Ovary (tissue), 3 donors: ENCODE results near the gene BLOC1S6.

ENCODE experiments used
- EP300 ChIP-seq: sonication (generic); formaldehyde crosslinking; IDR thresholded peaks from one replicate; pipeline ENCODE4 v1.6.1; 2017; ENCODE audit warnings: antibody characterized with exemption
- POLR2A ChIP-seq: fragments of 450-650 bp; IDR thresholded peaks from one replicate; pipeline ENCODE4 v1.6.1; 2017; ENCODE audit warnings: antibody characterized with exemption, mild to moderate bottlenecking, moderate library complexity
- TF ChIP-seq, protein P1 (sequence below), 3 donors: fragments of 450-650 bp in 2 of 3; fragments of 200-600 bp in 1 of 3; IDR thresholded peaks; one replicate each; pipeline versions ENCODE4 v1.5.1 to v1.8.0; 2016 to 2022; ENCODE audit warnings: antibody characterized with exemption in 3 of 3, mild to moderate bottlenecking in 1 of 3
- donor health status: DM: no; HTN: no; CAD: no.

DNA sequence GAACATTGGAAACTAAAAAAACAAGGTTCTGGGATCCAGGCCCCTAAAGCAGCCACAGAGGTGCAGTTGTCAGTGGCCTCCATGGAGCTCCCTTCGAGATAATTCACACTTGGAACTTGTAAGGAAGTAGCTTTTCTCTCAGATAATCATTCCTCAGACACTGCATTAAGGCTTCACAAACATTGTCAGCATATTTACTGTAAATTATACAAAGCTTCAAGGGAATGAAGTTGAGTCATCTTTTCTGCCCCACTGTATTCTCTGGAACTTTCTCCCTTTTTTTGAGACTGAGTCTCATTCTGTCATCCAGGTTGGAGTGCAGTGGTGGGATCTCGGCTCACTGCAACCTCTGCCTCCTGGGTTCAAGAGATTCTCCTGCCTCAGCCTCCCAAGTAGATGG is 7.1 kb downstream of the BLOC1S6 start:
- TF ChIP-seq, protein P1, sequence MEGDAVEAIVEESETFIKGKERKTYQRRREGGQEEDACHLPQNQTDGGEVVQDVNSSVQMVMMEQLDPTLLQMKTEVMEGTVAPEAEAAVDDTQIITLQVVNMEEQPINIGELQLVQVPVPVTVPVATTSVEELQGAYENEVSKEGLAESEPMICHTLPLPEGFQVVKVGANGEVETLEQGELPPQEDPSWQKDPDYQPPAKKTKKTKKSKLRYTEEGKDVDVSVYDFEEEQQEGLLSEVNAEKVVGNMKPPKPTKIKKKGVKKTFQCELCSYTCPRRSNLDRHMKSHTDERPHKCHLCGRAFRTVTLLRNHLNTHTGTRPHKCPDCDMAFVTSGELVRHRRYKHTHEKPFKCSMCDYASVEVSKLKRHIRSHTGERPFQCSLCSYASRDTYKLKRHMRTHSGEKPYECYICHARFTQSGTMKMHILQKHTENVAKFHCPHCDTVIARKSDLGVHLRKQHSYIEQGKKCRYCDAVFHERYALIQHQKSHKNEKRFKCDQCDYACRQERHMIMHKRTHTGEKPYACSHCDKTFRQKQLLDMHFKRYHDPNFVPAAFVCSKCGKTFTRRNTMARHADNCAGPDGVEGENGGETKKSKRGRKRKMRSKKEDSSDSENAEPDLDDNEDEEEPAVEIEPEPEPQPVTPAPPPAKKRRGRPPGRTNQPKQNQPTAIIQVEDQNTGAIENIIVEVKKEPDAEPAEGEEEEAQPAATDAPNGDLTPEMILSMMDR (IDR thresholded peaks at IDR 0.05): no peak
- TF ChIP-seq EP300 (no peak), POLR2A (no peak)
